ENCODE results near the gene DLD.
"Not testable (repeated sequence)": the region's sequence is repeated elsewhere in the genome, so short reads cannot be mapped to it uniquely, and the experiment has no call there.

DNA sequence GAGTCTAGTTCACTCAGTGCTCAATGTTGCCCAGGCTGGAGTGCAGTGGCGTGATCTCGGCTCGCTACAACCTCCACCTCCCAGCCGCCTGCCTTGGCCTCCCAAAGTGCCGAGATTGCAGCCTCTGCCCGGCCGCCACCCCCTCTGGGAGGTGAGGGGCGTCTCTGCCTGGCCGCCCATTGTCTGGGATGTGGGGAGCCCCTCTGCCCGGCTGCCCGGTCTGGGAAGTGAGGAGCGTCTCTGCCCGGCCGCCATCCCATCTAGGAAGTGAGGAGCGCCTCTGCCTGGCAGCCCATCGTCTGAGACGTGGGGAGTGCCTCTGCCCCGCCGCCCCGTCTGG, 43.2 kb upstream of the DLD start:
- TF ChIP-seq, protein P1, sequence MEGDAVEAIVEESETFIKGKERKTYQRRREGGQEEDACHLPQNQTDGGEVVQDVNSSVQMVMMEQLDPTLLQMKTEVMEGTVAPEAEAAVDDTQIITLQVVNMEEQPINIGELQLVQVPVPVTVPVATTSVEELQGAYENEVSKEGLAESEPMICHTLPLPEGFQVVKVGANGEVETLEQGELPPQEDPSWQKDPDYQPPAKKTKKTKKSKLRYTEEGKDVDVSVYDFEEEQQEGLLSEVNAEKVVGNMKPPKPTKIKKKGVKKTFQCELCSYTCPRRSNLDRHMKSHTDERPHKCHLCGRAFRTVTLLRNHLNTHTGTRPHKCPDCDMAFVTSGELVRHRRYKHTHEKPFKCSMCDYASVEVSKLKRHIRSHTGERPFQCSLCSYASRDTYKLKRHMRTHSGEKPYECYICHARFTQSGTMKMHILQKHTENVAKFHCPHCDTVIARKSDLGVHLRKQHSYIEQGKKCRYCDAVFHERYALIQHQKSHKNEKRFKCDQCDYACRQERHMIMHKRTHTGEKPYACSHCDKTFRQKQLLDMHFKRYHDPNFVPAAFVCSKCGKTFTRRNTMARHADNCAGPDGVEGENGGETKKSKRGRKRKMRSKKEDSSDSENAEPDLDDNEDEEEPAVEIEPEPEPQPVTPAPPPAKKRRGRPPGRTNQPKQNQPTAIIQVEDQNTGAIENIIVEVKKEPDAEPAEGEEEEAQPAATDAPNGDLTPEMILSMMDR (IDR thresholded peaks at IDR 0.05): not testable (repeated sequence)
- not testable (repeated sequence) for TF ChIP-seq POLR2A (IDR thresholded peaks at IDR 0.05)
